BJ (cell line): Measurements from ENCODE around the gene CHAT. TPM values are rescaled to one million over a fixed set of nuclear protein-coding genes. Genes with fewer than 3 reads are reported as not detected.

Experiments used
- CTCF ChIA-PET: fragments of 350-600 bp; formaldehyde crosslinking; extraction: SDS; loops from one replicate; lab custom pipeline; 2021; ENCODE audit warnings: antibody characterized with exemption, inconsistent platforms; lab: Yijun Ruan, JAX
- POLR2A ChIA-PET: fragments of 300-600 bp; sonication (Branson Sonifier 250); formaldehyde crosslinking; extraction: SDS; loops from one replicate; lab custom pipeline; 2021; ENCODE audit warnings: antibody characterized with exemption; lab: Charles Lee
- DNase-seq: peaks from one replicate; pipeline ENCODE4 v3.0.0-alpha.2; 2011; ENCODE audit warnings: low read depth
- H3K27me3 ChIP-seq: 2 replicates; pipeline ENCODE4 v1.6.0; 2011; ENCODE audit warnings: low read length; ENCODE audit not compliant: control insufficient read depth, insufficient read depth
- H3K36me3 ChIP-seq: 2 replicates; pipeline ENCODE4 v1.5.1; 2011; ENCODE audit warnings: low read length; ENCODE audit not compliant: control insufficient read depth, insufficient read depth
- H3K4me3 ChIP-seq: 2 replicates; pipeline ENCODE4 v1.5.1; 2011; ENCODE audit warnings: low read depth, mild to moderate bottlenecking, control low read depth, low read length
- CTCF ChIP-seq: IDR thresholded peaks from 2 replicates; pipeline ENCODE4 v1.5.1; 2011; ENCODE audit warnings: low read depth, mild to moderate bottlenecking, control low read depth, inconsistent platforms, low read length, moderate library complexity; ENCODE audit not compliant: insufficient read depth
- polyA plus RNA-seq: library from polyadenylated mRNA; depleted of rRNA; stranded (reverse); fragments of >200 nt; gene quantifications from 2 replicates; pipeline ENCODE4 v1.2.3, GENCODE V29; 2011

Gene CHAT
- polyA plus RNA-seq, 1 experiment: not detected

- DNase-seq: no peak
- CTCF ChIA-PET: no interaction called here
Measured at GRCh38 chr10:49629431-49629881, 15.6 kb downstream of the CHAT start.

GRCh38 chr10:49631975-49632374, 18.1 kb downstream of the CHAT start:
- ChIA-PET CTCF (no interaction called here), POLR2A (no interaction called here)
- TF ChIP-seq CTCF: no peak

More at GRCh38 chr10:49629431-49629881, 15.6 kb downstream of the CHAT start:
- Histone ChIP-seq H3K27me3 (peaks cover 7% of the 10 kb centered on the region), H3K4me3 (no peak overlapping the region), H3K36me3 (no peaks in the 10 kb centered on the region)
- TF ChIP-seq CTCF: no peak
- POLR2A ChIA-PET: no interaction called here

GRCh38 chr10:49632406-49633317, 18.8 kb downstream of the CHAT start:
- POLR2A ChIA-PET: no interaction called here
- no peak for TF ChIP-seq CTCF
- Histone ChIP-seq H3K36me3 (no peaks in the 10 kb centered on the region), H3K4me3 (no peak overlapping the region), H3K27me3 (peaks cover 7% of the 10 kb centered on the region)
- CTCF ChIA-PET: no interaction called here
- DNase-seq: no peak

More at GRCh38 chr10:49631975-49632374, 18.1 kb downstream of the CHAT start:
- H3K27me3 ChIP-seq: peaks cover 7% of the 10 kb centered on the region
- H3K4me3 ChIP-seq: no peak overlapping the region
- H3K36me3 ChIP-seq: no peaks in the 10 kb centered on the region
- DNase-seq: no peak

- Histone ChIP-seq H3K4me3 (no peak overlapping the region), H3K27me3 (peaks cover 7% of the 10 kb centered on the region), H3K36me3 (no peaks in the 10 kb centered on the region)
- no peak for DNase-seq
- ChIA-PET POLR2A (no interaction called here), CTCF (no interaction called here)
- TF ChIP-seq CTCF: no peak
Measured at GRCh38 chr10:49633327-49634068, 19.7 kb downstream of the CHAT start.

GRCh38 chr10:49634069-49634660, 20.3 kb downstream of the CHAT start:
- DNase-seq: no peak
- H3K4me3 ChIP-seq: no peak overlapping the region
- no peaks in the 10 kb centered on the region for H3K36me3 ChIP-seq
- H3K27me3 ChIP-seq: peaks cover 7% of the 10 kb centered on the region
- POLR2A ChIA-PET: no interaction called here
- TF ChIP-seq CTCF: no peak
- CTCF ChIA-PET: no interaction called here
